Measurements from ENCODE around the gene XRRA1.

Gene XRRA1

DNA sequence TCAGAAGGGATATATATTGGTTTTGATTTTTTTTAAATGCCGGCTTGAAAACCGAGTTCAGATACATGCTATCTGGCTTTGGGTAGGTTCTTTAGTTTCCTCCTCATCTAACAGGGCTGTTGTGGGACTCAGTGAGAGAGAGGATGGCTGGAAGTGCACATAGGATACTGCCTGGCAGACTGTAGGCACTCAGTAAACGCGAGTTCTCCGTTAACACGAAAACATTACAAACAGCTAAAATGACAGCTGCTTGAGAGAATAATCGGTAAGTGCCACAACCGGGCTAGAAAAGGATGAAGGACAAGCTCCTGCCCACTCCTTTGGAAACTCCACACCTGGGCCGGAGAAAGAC, 369 bp downstream of the XRRA1 start:
- no peak for FAIRE-seq
- TF ChIP-seq POLR2AphosphoS5 (IDR thresholded peaks at IDR 0.05; ENCODE audit: low read depth, low read length) (no peak), TAF1 (IDR thresholded peaks at IDR 0.05; ENCODE audit: borderline replicate concordance, low read depth, low read length) (no peak), POLR2A (IDR thresholded peaks at IDR 0.05; ENCODE audit: low read depth, low read length) (no peak)
- DNase-seq (ENCODE audit: insufficient read length), result no peak

DNA sequence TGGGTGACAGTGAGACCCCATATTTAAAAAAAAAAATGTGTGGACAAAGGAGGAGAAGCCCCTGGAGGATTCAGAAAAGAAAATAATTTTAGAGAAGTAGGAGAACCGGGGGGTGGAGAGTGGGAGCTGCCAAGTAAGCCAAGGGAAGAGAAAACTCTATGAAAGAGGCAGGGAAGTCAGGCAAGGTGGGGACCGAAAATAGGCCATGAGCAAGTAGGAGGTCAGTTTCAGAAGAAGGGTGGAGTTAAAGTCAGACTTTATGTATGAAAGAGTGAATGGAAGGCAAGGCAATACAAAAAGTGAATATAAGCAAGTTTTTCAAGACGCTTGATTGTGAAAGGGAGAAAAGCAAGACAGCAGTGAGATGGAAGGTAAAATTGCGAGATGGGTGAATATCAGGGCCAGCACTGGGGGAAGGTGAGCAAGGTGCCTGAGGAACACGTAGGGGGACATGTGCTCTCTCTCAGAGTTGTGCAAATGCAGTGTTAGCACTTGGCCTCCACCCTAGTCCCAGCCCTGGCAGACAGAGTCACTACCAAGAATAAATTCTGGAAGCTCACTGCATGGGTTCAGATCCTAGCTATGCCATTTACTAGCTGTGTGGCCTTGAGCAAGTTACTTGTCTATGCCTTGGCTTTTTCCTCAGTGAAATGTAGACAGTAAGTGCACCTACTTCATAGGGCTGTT, 6.7 kb downstream of the XRRA1 start:
- DNase-seq (ENCODE audit: insufficient read length), result no peak
- no peak for FAIRE-seq
- TF ChIP-seq POLR2A (IDR thresholded peaks at IDR 0.05; ENCODE audit: low read depth, low read length) (no peak), POLR2AphosphoS5 (IDR thresholded peaks at IDR 0.05; ENCODE audit: low read depth, low read length) (no peak), TAF1 (IDR thresholded peaks at IDR 0.05; ENCODE audit: borderline replicate concordance, low read depth, low read length) (no peak)

GRCh38 chr11:74941492-74941891, 7.4 kb downstream of the XRRA1 start:
- DNase-seq (ENCODE audit: insufficient read length), result no peak
- TF ChIP-seq POLR2AphosphoS5 (IDR thresholded peaks at IDR 0.05; ENCODE audit: low read depth, low read length), result no peak
- no peak for FAIRE-seq

DNA sequence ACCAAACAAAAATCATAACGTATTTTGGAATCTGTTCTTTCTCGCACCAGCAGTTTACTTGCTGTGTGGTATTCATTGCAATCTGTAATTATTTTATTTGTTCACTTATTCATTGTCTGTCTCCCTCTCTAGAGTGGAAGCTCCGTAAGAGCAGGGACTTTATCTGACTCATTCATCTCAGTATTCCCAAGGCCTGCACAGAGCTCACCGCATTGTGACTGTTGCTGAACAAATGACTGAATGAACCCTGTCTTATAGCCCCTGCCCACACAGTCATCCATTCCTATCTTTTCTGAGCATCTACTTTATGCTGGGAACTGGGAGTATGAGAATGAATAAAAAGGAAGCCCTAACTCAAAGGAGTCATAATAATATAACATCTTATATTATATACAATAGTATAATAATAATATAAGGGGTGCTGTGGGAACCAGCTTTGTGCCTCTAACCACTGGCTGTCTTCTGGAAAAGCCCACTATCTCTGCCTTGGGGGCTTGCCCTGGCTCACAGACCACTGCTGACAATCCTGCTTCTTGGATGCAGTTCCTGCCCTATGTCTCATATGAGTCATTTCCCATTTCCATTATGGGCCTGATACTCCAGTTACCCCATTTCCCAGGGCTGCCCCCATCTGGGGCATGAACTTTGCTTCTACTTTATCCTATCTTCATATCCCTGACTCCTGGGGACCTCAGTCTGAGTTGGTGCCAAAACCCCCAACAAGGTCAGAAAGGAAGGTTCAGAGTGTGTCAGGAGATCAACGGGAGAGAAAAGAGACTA, 11.0 kb downstream of the XRRA1 start:
- FAIRE-seq, result no peak
- TF ChIP-seq TAF1 (IDR thresholded peaks at IDR 0.05; ENCODE audit: borderline replicate concordance, low read depth, low read length) (no peak), POLR2AphosphoS5 (IDR thresholded peaks at IDR 0.05; ENCODE audit: low read depth, low read length) (no peak), POLR2A (IDR thresholded peaks at IDR 0.05; ENCODE audit: low read depth, low read length) (no peak)
- DNase-seq (ENCODE audit: insufficient read length), result no peak

DNA sequence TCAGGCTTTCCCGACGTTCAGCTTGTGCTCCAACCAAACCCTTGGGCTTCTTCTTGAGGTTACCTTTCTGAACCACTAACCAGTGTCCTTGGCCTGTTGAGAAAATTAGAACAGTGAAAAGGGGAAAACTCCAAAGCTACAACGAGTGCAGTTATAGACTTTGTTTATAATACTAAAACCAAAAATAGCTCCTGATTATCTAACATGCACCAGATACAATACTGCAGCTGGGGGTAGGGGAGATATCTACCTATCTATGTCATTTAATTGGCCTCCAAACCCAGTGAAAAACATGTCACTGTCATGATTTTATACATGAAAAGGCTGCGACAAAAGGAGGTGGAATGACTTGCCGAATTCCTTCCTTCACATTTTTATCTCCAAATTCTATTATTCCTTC, 11.9 kb downstream of the XRRA1 start:
- TF ChIP-seq POLR2AphosphoS5 (IDR thresholded peaks at IDR 0.05; ENCODE audit: low read depth, low read length) (no peak), POLR2A (IDR thresholded peaks at IDR 0.05; ENCODE audit: low read depth, low read length) (no peak), TAF1 (IDR thresholded peaks at IDR 0.05; ENCODE audit: borderline replicate concordance, low read depth, low read length) (no peak)
- FAIRE-seq (no peak), DNase-seq (ENCODE audit: insufficient read length) (no peak)

GRCh38 chr11:74936087-74936486, 12.8 kb downstream of the XRRA1 start:
- TF ChIP-seq TAF1 (IDR thresholded peaks at IDR 0.05; ENCODE audit: borderline replicate concordance, low read depth, low read length) (no peak), POLR2AphosphoS5 (IDR thresholded peaks at IDR 0.05; ENCODE audit: low read depth, low read length) (no peak), POLR2A (IDR thresholded peaks at IDR 0.05; ENCODE audit: low read depth, low read length) (no peak)
- DNase-seq (ENCODE audit: insufficient read length) (no peak), FAIRE-seq (peak; percentile 42)

DNA sequence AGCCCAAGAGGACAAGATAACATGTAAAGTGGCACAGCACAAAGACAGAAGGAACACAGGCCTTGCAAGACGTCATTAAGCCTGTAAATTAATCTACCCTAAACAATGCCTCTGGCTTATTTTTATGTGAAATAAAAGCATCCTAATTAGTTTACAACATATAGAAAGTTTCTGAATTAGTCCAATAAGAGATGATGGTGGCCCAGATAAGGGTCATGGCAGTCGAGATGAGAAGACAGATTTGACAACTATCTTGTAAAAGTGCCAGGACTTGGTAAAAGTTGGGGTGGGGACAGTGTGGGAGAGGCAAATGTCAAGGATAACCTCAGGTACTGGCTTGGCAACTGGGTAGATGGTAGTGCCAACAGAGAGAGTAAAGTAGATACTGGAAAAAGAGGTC, 13.6 kb downstream of the XRRA1 start:
- TF ChIP-seq TAF1 (IDR thresholded peaks at IDR 0.05; ENCODE audit: borderline replicate concordance, low read depth, low read length), result no peak
- TF ChIP-seq POLR2AphosphoS5 (IDR thresholded peaks at IDR 0.05; ENCODE audit: low read depth, low read length), result no peak
- no peak for TF ChIP-seq POLR2A (IDR thresholded peaks at IDR 0.05; ENCODE audit: low read depth, low read length)
- FAIRE-seq (no peak), DNase-seq (ENCODE audit: insufficient read length) (no peak)

DNA sequence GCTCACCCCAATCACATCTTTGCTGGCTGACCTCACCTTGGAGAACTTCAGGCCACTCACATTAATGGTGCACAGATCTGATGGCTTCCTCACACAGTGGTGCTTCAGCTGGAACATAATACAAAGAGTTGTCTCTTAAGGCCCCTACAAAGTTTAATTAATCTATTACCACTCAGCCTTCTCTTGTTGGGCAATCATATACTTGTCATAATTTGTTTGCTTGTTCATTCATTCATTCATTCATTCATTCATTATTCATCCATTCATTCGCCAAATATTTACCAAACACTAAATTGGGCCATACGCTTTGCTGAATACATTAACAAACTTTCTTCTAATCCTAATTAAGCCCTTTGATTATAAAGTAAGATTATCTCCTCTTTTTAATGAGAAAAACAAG, 15.1 kb downstream of the XRRA1 start:
- TF ChIP-seq TAF1 (IDR thresholded peaks at IDR 0.05; ENCODE audit: borderline replicate concordance, low read depth, low read length) (no peak), POLR2A (IDR thresholded peaks at IDR 0.05; ENCODE audit: low read depth, low read length) (no peak), POLR2AphosphoS5 (IDR thresholded peaks at IDR 0.05; ENCODE audit: low read depth, low read length) (no peak)
- FAIRE-seq (no peak), DNase-seq (ENCODE audit: insufficient read length) (no peak)

DNA sequence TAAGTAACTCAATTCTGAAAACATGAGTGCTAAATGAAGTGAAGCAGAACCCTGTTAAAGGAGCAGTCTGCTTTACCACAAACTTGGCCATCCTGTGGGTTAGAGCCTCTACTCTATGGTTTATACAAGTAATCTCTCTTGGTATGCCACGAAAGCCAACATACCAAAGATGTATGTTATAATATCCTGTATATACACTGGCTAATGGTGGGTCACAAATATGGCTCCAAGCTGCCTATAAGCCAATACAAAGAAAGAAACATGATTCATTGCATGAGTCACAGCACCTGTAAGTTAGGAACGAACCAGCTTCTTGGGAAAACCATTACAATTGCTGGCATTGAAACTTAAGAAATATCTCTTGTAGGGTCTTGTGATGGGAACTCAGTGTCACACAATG, 16.1 kb downstream of the XRRA1 start:
- TF ChIP-seq TAF1 (IDR thresholded peaks at IDR 0.05; ENCODE audit: borderline replicate concordance, low read depth, low read length), result no peak
- no peak for TF ChIP-seq POLR2AphosphoS5 (IDR thresholded peaks at IDR 0.05; ENCODE audit: low read depth, low read length)
- DNase-seq (ENCODE audit: insufficient read length) (no peak), FAIRE-seq (no peak)

DNA sequence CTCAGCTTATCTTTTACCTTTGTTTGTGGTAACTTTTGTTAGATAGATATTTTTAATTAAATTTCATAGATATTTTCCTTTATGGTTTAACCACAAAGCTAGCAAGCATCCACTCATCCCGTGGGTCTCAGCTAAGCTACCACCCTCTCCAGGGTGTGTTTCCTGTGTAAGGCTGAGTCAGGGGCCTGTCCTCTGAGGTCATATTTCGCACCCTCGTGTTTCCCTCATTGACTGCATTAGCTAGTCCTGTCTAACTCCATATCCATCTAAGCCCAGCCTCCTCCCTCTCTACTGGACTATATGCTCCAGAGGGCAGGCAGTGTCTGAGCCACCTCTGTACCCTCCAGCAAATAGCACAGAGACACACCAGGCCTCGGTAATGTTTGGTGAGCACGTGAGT, 16.7 kb downstream of the XRRA1 start:
- no peak for DNase-seq (ENCODE audit: insufficient read length)
- no peak for FAIRE-seq

DNA sequence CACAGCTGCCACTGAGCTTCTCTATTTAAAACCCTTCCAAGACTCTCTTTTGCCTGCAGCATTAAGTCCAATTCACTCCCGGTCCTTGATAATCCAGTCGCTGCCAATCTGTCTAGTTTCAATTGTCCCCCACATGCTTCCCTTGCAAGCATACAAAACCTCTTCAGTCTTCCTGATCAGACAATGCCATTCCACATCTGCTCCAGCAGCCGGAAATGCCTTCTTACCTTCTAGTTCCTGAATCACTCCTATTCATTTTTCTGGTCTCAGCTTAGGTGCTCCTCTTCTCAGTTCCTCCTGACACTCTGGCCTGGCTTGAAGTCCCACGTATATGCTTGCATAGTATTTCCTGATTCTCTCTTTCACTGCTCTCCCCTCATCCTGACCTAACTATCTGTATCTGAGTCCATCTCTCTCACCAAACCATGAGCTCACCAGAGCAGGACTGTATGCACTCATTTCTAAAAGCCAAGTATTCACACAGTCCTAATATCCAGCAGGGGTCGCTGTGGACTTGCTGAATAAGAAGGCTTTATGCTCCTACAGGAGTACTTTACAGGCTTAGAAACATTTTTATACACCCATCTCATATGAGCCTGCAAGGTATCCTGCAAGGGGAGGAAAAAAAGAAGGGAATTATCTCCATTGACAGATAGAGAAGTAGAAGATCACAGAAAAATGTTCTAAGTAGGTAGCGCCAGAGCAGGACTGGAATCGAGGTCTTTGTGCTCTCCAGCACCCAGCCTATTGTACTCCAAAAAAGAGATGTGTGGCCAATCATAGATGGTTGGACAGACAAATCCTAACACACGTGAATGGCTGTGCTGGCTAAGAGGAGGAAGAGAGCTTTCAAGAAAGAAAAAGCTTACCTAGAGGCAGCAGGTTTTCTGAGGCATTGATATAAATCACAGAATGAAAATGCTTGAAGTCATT, 19.2 kb downstream of the XRRA1 start:
- no peak for DNase-seq (ENCODE audit: insufficient read length)
- TF ChIP-seq POLR2A (IDR thresholded peaks at IDR 0.05; ENCODE audit: low read depth, low read length) (no peak), POLR2AphosphoS5 (IDR thresholded peaks at IDR 0.05; ENCODE audit: low read depth, low read length) (no peak), TAF1 (IDR thresholded peaks at IDR 0.05; ENCODE audit: borderline replicate concordance, low read depth, low read length) (no peak)
- FAIRE-seq, result peak; percentile 87

More for the DNA sequence above, 16.7 kb downstream of the XRRA1 start:
- TF ChIP-seq POLR2AphosphoS5 (IDR thresholded peaks at IDR 0.05; ENCODE audit: low read depth, low read length), result no peak
- no peak for TF ChIP-seq POLR2A (IDR thresholded peaks at IDR 0.05; ENCODE audit: low read depth, low read length)
- TF ChIP-seq TAF1 (IDR thresholded peaks at IDR 0.05; ENCODE audit: borderline replicate concordance, low read depth, low read length), result no peak
